ENCODE measurements around the gene ANTXR2. TPM values are rescaled to one million over a fixed set of nuclear protein-coding genes. Genes with fewer than 3 reads are reported as not detected.

Gene ANTXR2
- total RNA-seq, 1 donor from 2014 or later, result 28.3 TPM

DNA sequence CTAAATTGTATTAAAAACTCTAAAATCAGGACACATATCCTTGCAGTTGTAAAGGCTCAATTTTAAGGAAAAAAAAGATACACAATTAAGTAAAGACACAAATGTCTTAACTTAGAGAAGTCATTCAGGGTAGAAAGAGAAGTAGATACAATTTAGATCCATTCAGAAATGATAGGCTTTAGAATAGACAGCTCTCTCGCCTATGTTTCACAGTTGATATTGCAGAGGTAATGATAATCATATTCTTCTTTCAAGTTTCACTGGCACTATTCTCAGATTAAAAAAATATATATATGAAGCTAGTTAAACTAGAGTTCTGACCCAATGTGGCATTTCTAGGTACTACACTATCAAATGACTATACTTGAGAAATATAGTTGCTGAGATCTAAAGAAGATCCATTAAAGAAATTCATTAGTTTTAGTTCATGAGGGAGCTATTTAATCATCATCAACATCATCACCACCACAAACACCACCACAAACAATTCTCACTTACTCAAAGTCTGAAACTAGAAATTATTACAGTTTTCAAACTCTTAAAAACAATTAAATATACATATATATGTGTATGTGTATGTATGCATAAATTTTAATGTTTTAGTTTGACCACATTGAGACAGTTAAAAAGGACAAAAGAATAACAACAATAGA is 93.1 kb downstream of the ANTXR2 start:
- Histone ChIP-seq H3K4me2 (no peak overlapping the region), H4K20me1 (ENCODE audit: low read depth) (no peaks in the 10 kb centered on the region), H3K36me3 (no peaks in the 10 kb centered on the region), H2AFZ (replicated peaks) (no peak overlapping the region), H3K27ac (no peak overlapping the region), H3K27me3 (no peaks in the 10 kb centered on the region), H3K79me2 (ENCODE audit: low read depth) (no peaks in the 10 kb centered on the region), H3F3A (ENCODE audit: low read depth) (no peaks in the 10 kb centered on the region), H3K4me1 (no peaks in the 10 kb centered on the region), H3K4me3 (no peak overlapping the region), H3K9ac (no peak overlapping the region), H3K9me3 (ENCODE audit: low read depth) (no peaks in the 10 kb centered on the region)
- no peak for DNase-seq (ENCODE audit: low spot score)
- H3K36me3 Mint-ChIP-seq, result peaks cover 9% of the 10 kb centered on the region
- no peaks in the 10 kb centered on the region for H3K9me3 Mint-ChIP-seq
- no peak overlapping the region for H3K27ac Mint-ChIP-seq
- TF ChIP-seq, protein P1, sequence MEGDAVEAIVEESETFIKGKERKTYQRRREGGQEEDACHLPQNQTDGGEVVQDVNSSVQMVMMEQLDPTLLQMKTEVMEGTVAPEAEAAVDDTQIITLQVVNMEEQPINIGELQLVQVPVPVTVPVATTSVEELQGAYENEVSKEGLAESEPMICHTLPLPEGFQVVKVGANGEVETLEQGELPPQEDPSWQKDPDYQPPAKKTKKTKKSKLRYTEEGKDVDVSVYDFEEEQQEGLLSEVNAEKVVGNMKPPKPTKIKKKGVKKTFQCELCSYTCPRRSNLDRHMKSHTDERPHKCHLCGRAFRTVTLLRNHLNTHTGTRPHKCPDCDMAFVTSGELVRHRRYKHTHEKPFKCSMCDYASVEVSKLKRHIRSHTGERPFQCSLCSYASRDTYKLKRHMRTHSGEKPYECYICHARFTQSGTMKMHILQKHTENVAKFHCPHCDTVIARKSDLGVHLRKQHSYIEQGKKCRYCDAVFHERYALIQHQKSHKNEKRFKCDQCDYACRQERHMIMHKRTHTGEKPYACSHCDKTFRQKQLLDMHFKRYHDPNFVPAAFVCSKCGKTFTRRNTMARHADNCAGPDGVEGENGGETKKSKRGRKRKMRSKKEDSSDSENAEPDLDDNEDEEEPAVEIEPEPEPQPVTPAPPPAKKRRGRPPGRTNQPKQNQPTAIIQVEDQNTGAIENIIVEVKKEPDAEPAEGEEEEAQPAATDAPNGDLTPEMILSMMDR (IDR thresholded peaks at IDR 0.05), result no peak
- TF ChIP-seq EZH2 (IDR thresholded peaks at IDR 0.05) (no peak), EZH2phosphoT487 (IDR thresholded peaks at IDR 0.05) (no peak)
- H3K27me3 Mint-ChIP-seq (ENCODE audit: insufficient read depth, low read depth), result no peaks in the 10 kb centered on the region
- no peaks in the 10 kb centered on the region for H3K4me1 Mint-ChIP-seq
- H3K4me3 Mint-ChIP-seq, result no peak overlapping the region

- H3K9me3 Mint-ChIP-seq, result no peaks in the 10 kb centered on the region
- TF ChIP-seq EZH2phosphoT487 (IDR thresholded peaks at IDR 0.05) (no peak), EZH2 (IDR thresholded peaks at IDR 0.05) (no peak)
- Histone ChIP-seq H3F3A (ENCODE audit: low read depth) (no peaks in the 10 kb centered on the region), H2AFZ (replicated peaks) (no peak overlapping the region), H3K36me3 (no peaks in the 10 kb centered on the region), H3K9ac (no peak overlapping the region), H3K4me2 (no peak overlapping the region), H4K20me1 (ENCODE audit: low read depth) (no peaks in the 10 kb centered on the region), H3K79me2 (ENCODE audit: low read depth) (no peaks in the 10 kb centered on the region), H3K4me1 (no peaks in the 10 kb centered on the region), H3K9me3 (ENCODE audit: low read depth) (no peaks in the 10 kb centered on the region), H3K4me3 (no peak overlapping the region), H3K27me3 (no peaks in the 10 kb centered on the region), H3K27ac (no peak overlapping the region)
- DNase-seq (ENCODE audit: low spot score), result no peak
- H3K27me3 Mint-ChIP-seq (ENCODE audit: insufficient read depth, low read depth), result no peaks in the 10 kb centered on the region
- no peak overlapping the region for H3K27ac Mint-ChIP-seq
- H3K4me3 Mint-ChIP-seq, result no peak overlapping the region
- H3K36me3 Mint-ChIP-seq, result peaks cover 9% of the 10 kb centered on the region
- no peaks in the 10 kb centered on the region for H3K4me1 Mint-ChIP-seq
These were observed 95.7 kb downstream of the ANTXR2 start for GRCh38 chr4:79977131-79977840.

- Histone ChIP-seq H3K9me3 (ENCODE audit: low read depth) (no peaks in the 10 kb centered on the region), H3F3A (ENCODE audit: low read depth) (peaks cover 15% of the 10 kb centered on the region), H3K27ac (no peak overlapping the region), H3K4me3 (peak overlapping the region; percentile 52), H4K20me1 (ENCODE audit: low read depth) (peaks cover 4% of the 10 kb centered on the region), H3K79me2 (ENCODE audit: low read depth) (no peaks in the 10 kb centered on the region), H3K27me3 (peaks cover 43% of the 10 kb centered on the region), H3K9ac (no peak overlapping the region), H3K4me2 (peak overlapping the region; percentile 90), H3K4me1 (peaks cover 20% of the 10 kb centered on the region), H2AFZ (replicated peaks) (peak overlapping the region; percentile 91), H3K36me3 (no peaks in the 10 kb centered on the region)
- peak overlapping the region; percentile 95 for H3K27ac Mint-ChIP-seq
- no peaks in the 10 kb centered on the region for H3K27me3 Mint-ChIP-seq (ENCODE audit: insufficient read depth, low read depth)
- DNase-seq (ENCODE audit: low spot score), result peak; percentile 69
- H3K36me3 Mint-ChIP-seq, result peaks cover 2% of the 10 kb centered on the region
- peaks cover 21% of the 10 kb centered on the region for H3K4me1 Mint-ChIP-seq
- TF ChIP-seq EZH2 (IDR thresholded peaks at IDR 0.05), result peak; percentile 66
- TF ChIP-seq, protein P1 (IDR thresholded peaks at IDR 0.05), result no peak
- H3K9me3 Mint-ChIP-seq, result no peaks in the 10 kb centered on the region
- peak overlapping the region; percentile 85 for H3K4me3 Mint-ChIP-seq
These were observed 108.4 kb downstream of the ANTXR2 start for GRCh38 chr4:79964400-79965211.

Data from neural progenitor cell (in vitro differentiated cells).